Measurements from ENCODE around the gene DRC1. TPM values are rescaled to one million over a fixed set of nuclear protein-coding genes. Genes with fewer than 3 reads are reported as not detected.
A peak's percentile ranks its signal among the peaks of the same experiment; 100 is the strongest.

DRC1 gene
- polyA plus RNA-seq, 1 of the 3 experiments (the other 2 are of a cell fraction) = 0.18 TPM

DNA sequence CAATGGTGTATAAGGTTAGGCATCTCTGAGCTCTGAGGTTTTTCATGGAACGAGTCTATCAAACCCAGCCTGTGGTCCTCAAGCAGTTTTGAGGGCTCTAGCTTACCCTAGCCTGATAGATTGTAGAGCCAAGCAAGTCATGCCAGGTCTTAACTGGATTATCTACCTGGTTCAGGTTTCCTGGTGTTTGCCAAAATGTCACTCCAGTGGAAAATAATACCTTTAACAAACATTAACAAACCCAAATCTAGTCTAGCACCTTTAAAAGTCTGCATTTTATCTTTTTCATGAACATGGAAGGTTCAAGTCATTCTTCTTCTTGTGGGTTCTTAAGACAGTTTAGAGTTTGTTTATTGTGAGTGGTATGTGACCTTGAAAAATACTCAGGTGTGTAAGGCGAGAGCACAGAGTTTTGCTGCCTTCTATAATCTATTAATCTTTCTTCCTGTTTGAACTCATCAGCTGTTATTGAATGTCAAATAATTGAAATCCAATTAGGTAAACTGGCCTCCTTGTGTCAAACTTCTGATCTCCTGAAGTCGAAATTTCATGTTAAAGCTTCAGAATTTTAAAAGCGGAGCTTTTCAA, 41.7 kb upstream of the DRC1 start (continued):
- no peak for TF ChIP-seq EZH2phosphoT487 (IDR thresholded peaks at IDR 0.05; ENCODE audit: borderline replicate concordance, low read depth)
- TF ChIP-seq, protein P1, sequence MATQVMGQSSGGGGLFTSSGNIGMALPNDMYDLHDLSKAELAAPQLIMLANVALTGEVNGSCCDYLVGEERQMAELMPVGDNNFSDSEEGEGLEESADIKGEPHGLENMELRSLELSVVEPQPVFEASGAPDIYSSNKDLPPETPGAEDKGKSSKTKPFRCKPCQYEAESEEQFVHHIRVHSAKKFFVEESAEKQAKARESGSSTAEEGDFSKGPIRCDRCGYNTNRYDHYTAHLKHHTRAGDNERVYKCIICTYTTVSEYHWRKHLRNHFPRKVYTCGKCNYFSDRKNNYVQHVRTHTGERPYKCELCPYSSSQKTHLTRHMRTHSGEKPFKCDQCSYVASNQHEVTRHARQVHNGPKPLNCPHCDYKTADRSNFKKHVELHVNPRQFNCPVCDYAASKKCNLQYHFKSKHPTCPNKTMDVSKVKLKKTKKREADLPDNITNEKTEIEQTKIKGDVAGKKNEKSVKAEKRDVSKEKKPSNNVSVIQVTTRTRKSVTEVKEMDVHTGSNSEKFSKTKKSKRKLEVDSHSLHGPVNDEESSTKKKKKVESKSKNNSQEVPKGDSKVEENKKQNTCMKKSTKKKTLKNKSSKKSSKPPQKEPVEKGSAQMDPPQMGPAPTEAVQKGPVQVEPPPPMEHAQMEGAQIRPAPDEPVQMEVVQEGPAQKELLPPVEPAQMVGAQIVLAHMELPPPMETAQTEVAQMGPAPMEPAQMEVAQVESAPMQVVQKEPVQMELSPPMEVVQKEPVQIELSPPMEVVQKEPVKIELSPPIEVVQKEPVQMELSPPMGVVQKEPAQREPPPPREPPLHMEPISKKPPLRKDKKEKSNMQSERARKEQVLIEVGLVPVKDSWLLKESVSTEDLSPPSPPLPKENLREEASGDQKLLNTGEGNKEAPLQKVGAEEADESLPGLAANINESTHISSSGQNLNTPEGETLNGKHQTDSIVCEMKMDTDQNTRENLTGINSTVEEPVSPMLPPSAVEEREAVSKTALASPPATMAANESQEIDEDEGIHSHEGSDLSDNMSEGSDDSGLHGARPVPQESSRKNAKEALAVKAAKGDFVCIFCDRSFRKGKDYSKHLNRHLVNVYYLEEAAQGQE (IDR thresholded peaks at IDR 0.05; ENCODE audit: low read depth, low read length) = no peak
- TF ChIP-seq POLR2AphosphoS5 (IDR thresholded peaks at IDR 0.05; ENCODE audit: low read depth, low read length) = no peak
- no peak for TF ChIP-seq NRF1 (IDR thresholded peaks at IDR 0.05; ENCODE audit: low read depth, low read length)
- no peak for TF ChIP-seq RXRA (IDR thresholded peaks at IDR 0.05; ENCODE audit: borderline replicate concordance, low read depth)

- peaks cover 19 to 28% of the 10 kb centered on the region in 2 experiments for H3K36me3 ChIP-seq (replicated peaks in 1 of 2; ENCODE audit: control insufficient read depth in 1 of 2, insufficient read depth in 2 of 2, low read length in 1 of 2)
- POLR2A ChIA-PET = no interaction called here
- no peak overlapping the region for H3K9ac ChIP-seq
- no peak for DNase-seq
- H3K9me2 ChIP-seq = no peaks in the 10 kb centered on the region
- CTCF ChIA-PET = interaction anchor here (1.2 to 1.6 kb wide), 2 partner anchors 16 to 21 kb away, joined by 3 read pairs; partner anchors contain the start of gene ADGRF3
- H3K27me3 ChIP-seq (ENCODE audit: insufficient read depth) = no peaks in the 10 kb centered on the region
- H4K20me1 ChIP-seq (ENCODE audit: insufficient read depth) = peaks cover 49% of the 10 kb centered on the region
- H3K4me2 ChIP-seq = no peak overlapping the region
- H2AFZ ChIP-seq (ENCODE audit: low read depth) = no peak overlapping the region
- H3K9me3 ChIP-seq = no peaks in the 10 kb centered on the region
- peaks cover 0 to 22% of the 10 kb centered on the region in 2 experiments; a peak in 2 of 4 replicates for H3K4me1 ChIP-seq (ENCODE audit: control insufficient read depth in 1 of 2, insufficient read depth in 2 of 2, low read depth in 1 of 2, low read length in 1 of 2)
- H3K27ac ChIP-seq (ENCODE audit: low read depth in 2 of 2, low read length in 1 of 2) = no peak overlapping the region
- no peaks in the 10 kb centered on the region for H3F3A ChIP-seq (replicated peaks; ENCODE audit: insufficient read depth)
- H3K79me2 ChIP-seq (ENCODE audit: insufficient read depth) = peaks cover 49% of the 10 kb centered on the region
- H3K4me3 ChIP-seq (ENCODE audit: low read depth in 2 of 2, low read length in 1 of 2) = no peak overlapping the region
- WGBS (ENCODE audit: low lambda C conversion rate) = 56% methylated on average over 4 of the region's 4 CpGs
- TF ChIP-seq TEAD4 (IDR thresholded peaks at IDR 0.05; ENCODE audit: borderline replicate concordance, insufficient read depth) = no peak
- TF ChIP-seq GATA2 (CRISPR knock-in tag; IDR thresholded peaks at IDR 0.05) = no peak
- TF ChIP-seq NRF1 (IDR thresholded peaks at IDR 0.05; ENCODE audit: low read depth, low read length) = no peak
- no peak for TF ChIP-seq MXI1 (IDR thresholded peaks at IDR 0.05; ENCODE audit: low read depth, low read length)
- no peak for TF ChIP-seq RCOR1 (IDR thresholded peaks at IDR 0.05; ENCODE audit: low read length)
- peak; percentile 60; the same call in 1 of the 2 replicates for TF ChIP-seq FOSL2 (IDR thresholded peaks at IDR 0.05; ENCODE audit: borderline replicate concordance, low read depth)
- TF ChIP-seq EP300 (IDR thresholded peaks at IDR 0.05; ENCODE audit: borderline replicate concordance in 1 of 2, low read depth in 1 of 2, low read length in 1 of 2) = no peak; a peak in 1 of 4 replicates
- peak; percentile 64 for TF ChIP-seq JUND (IDR thresholded peaks at IDR 0.05)
- no peak for TF ChIP-seq TAF1 (IDR thresholded peaks at IDR 0.05; ENCODE audit: borderline replicate concordance, low read depth, low read length)
- TF ChIP-seq PBX3 (IDR thresholded peaks at IDR 0.05) = peak; percentile 81
- TF ChIP-seq, protein P1 (IDR thresholded peaks at IDR 0.05; ENCODE audit: low read depth, low read length) = no peak
- TF ChIP-seq RFX5 (IDR thresholded peaks at IDR 0.05; ENCODE audit: low read length) = no peak
- TF ChIP-seq, protein P2, sequence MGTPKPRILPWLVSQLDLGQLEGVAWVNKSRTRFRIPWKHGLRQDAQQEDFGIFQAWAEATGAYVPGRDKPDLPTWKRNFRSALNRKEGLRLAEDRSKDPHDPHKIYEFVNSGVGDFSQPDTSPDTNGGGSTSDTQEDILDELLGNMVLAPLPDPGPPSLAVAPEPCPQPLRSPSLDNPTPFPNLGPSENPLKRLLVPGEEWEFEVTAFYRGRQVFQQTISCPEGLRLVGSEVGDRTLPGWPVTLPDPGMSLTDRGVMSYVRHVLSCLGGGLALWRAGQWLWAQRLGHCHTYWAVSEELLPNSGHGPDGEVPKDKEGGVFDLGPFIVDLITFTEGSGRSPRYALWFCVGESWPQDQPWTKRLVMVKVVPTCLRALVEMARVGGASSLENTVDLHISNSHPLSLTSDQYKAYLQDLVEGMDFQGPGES (IDR thresholded peaks at IDR 0.05; ENCODE audit: low read depth, low read length) = no peak
- TF ChIP-seq GABPA (IDR thresholded peaks at IDR 0.05; ENCODE audit: low read depth) = no peak
- TF ChIP-seq FOXM1 (IDR thresholded peaks at IDR 0.05; ENCODE audit: low read depth) = no peak
- TF ChIP-seq ELF1 (IDR thresholded peaks at IDR 0.05) = no peak
- TF ChIP-seq FOXJ3 (CRISPR knock-in tag; IDR thresholded peaks at IDR 0.05) = no peak
- TF ChIP-seq RXRA (IDR thresholded peaks at IDR 0.05; ENCODE audit: borderline replicate concordance, low read depth) = no peak
- no peak for TF ChIP-seq MAX (IDR thresholded peaks at IDR 0.05; ENCODE audit: low read depth)
- TF ChIP-seq TCF12 (IDR thresholded peaks at IDR 0.05) = peak; percentile 47; the same call in 1 of the 2 replicates
- TF ChIP-seq POLR2AphosphoS5 (IDR thresholded peaks at IDR 0.05; ENCODE audit: low read depth, low read length) = no peak
These were observed 38.4 kb upstream of the DRC1 start for GRCh38 chr2:26363323-26363722.

Data from SK-N-SH (cell line).